HG02840 (cell line): Measurements from ENCODE around the gene MAPK10.
"Not testable (repeated sequence)": the region's sequence is repeated elsewhere in the genome, so short reads cannot be mapped to it uniquely, and the experiment has no call there.

Experiments
- ATAC-seq: cut with Tn5 transposase; IDR thresholded peaks from one replicate; pipeline ENCODE4 v1.9.1; 2021; ENCODE audit warnings: mild to moderate bottlenecking, moderate library complexity, moderate number of reproducible peaks; ENCODE audit not compliant: unreplicated experiment, low FRiP score

MAPK10 gene

GRCh38 chr4:86117705-86118302 lies 242.0 kb downstream of the MAPK10 start:
- ATAC-seq, result no peak

- ATAC-seq, result no peak
Measured at GRCh38 chr4:86114563-86114962, 245.3 kb downstream of the MAPK10 start.

GRCh38 chr4:86108834-86109233 lies 251.0 kb downstream of the MAPK10 start:
- no peak for ATAC-seq

GRCh38 chr4:86108137-86108536 lies 251.7 kb downstream of the MAPK10 start:
- no peak for ATAC-seq

GRCh38 chr4:86107112-86107511 lies 252.7 kb downstream of the MAPK10 start:
- ATAC-seq, result no peak

- no peak for ATAC-seq
Measured at GRCh38 chr4:86106475-86106874, 253.4 kb downstream of the MAPK10 start.

GRCh38 chr4:86101841-86102240 lies 258.0 kb downstream of the MAPK10 start:
- no peak for ATAC-seq

GRCh38 chr4:86101410-86101809 lies 258.4 kb downstream of the MAPK10 start:
- ATAC-seq, result no peak

GRCh38 chr4:86100539-86101215 lies 259.2 kb downstream of the MAPK10 start:
- ATAC-seq, result no peak

GRCh38 chr4:86099348-86099747 lies 260.5 kb downstream of the MAPK10 start:
- ATAC-seq, result no peak

GRCh38 chr4:86098691-86099090 lies 261.2 kb downstream of the MAPK10 start:
- ATAC-seq, result no peak

GRCh38 chr4:86096373-86096772 lies 263.5 kb downstream of the MAPK10 start:
- no peak for ATAC-seq

- ATAC-seq, result no peak
Measured at GRCh38 chr4:86092684-86093083, 267.2 kb downstream of the MAPK10 start.

- ATAC-seq, result no peak
Measured at GRCh38 chr4:86091201-86091600, 268.7 kb downstream of the MAPK10 start.

- ATAC-seq, result no peak
Measured at GRCh38 chr4:86089781-86090323, 270.0 kb downstream of the MAPK10 start.

GRCh38 chr4:86089053-86089452 lies 270.8 kb downstream of the MAPK10 start:
- ATAC-seq, result no peak

GRCh38 chr4:86075796-86076195 lies 284.1 kb downstream of the MAPK10 start:
- not testable (repeated sequence) for ATAC-seq

- ATAC-seq, result no peak
Measured at GRCh38 chr4:86060341-86060740, 299.5 kb downstream of the MAPK10 start.

- ATAC-seq, result no peak
Measured at GRCh38 chr4:86058621-86059020, 301.2 kb downstream of the MAPK10 start.

- no peak for ATAC-seq
Measured at GRCh38 chr4:86055898-86056297, 304.0 kb downstream of the MAPK10 start.

- ATAC-seq, result no peak
Measured at GRCh38 chr4:86054286-86055032, 305.4 kb downstream of the MAPK10 start.
